GM21367 (cell line): ENCODE results near the gene LRRC56.
A peak's percentile ranks its signal among the peaks of the same experiment; 100 is the strongest.
"Not testable (repeated sequence)": the region's sequence is repeated elsewhere in the genome, so short reads cannot be mapped to it uniquely, and the experiment has no call there.

ENCODE experiments used
- ATAC-seq: cut with Tn5 transposase; IDR thresholded peaks from one replicate; pipeline ENCODE4 v1.9.1; 2021; ENCODE audit not compliant: unreplicated experiment

LRRC56 gene

DNA sequence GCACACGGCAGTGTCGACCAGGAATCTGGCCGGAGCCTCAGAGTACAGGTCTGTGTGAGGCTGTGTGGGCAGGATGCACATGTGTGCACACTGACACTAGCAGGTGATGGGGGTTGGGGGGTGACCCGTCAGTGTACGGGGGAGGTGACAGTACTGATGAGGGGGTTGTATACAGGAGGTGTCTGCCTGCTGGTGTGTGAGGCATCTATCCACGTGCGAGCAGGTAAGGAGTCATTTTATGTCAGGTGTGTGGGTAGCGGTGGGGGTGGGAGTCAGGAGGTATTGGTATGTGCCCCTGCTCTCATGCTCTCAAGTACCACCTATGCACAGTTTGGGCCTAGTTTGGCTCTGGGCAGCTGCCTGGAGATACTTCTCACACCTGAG is 34.5 kb downstream of the LRRC56 start:
- no peak for ATAC-seq

DNA sequence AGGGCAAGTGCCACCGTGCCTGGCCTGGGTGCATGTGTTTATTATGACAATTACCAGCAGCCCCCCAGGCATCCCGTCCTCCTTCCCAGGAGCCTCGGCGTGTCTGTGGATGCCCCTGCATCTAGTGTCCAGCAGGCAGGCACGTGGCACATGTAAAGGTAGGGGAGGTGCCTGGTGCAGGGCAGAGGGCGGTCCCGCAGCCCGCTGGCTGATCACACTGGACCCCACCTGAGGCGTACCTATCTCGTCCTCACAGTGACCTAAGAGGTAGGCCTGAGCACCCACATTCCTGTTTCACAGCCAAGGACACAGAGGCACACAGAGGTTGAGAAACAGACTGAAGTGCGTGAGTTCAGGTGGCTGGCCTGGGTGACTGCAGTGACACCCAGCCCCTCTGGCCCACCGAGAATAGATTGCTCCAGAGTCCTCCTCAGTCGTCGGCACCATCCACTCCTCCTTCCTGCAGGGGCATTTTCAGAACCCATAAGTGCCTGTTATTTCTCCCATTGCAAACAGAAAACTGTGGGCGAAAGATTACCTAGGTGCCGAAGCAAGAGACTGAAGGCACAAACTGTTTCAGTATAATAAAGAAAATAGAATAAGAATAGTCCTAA is 35.9 kb downstream of the LRRC56 start:
- ATAC-seq, result no peak

GRCh38 chr11:574031-574570 is 36.8 kb downstream of the LRRC56 start:
- ATAC-seq, result not testable (repeated sequence)

- no peak for ATAC-seq
Measured at GRCh38 chr11:574632-575312, 37.4 kb downstream of the LRRC56 start.

GRCh38 chr11:575313-575995 is 38.1 kb downstream of the LRRC56 start:
- ATAC-seq, result peak; percentile 35

DNA sequence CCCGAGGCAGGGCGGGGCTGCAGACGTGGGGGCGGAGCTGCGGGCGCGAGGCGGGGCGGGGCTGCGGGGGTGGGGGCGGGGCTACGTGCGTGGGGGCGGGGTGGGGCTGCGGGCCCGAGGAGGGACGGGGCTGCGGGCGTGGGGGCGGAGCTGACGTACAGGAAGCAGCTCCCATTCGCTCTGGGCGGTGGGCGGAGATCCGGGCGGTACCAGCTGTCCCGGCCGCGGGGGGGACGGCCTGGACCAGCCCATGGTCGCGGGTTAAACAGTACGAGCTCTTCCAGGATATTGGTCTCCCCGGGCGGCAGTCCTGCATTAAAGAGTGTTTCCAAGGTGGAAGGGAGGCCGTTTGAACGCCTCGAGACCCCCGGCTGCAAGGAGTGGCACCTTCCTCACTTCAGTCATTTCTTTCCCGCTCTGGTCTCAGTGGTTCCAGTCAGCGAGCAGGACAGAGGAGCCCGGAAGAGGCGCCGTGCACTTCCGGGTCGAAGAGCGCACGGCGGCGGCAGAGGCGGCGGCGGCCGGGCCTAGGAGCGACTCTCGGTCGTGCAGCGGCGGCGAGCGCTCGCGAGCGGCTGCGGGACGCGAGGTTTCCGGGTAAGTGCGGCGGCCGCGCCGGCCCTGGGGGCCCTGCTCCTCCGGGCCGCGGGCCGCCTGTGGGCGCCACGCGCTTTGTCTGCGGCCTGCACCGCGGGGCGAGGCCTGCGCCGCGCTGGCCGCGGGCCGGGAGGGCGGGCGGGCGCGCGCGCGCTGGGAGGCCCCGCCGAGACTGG is 38.9 kb downstream of the LRRC56 start, which contains the start of gene PHRF1:
Gene PHRF1 (plus strand): TSS at position 475 of the 773 bp plus-strand sequence. CDS start 5,043 bp downstream, outside the sequence.
- peak; percentile 73 for ATAC-seq

DNA sequence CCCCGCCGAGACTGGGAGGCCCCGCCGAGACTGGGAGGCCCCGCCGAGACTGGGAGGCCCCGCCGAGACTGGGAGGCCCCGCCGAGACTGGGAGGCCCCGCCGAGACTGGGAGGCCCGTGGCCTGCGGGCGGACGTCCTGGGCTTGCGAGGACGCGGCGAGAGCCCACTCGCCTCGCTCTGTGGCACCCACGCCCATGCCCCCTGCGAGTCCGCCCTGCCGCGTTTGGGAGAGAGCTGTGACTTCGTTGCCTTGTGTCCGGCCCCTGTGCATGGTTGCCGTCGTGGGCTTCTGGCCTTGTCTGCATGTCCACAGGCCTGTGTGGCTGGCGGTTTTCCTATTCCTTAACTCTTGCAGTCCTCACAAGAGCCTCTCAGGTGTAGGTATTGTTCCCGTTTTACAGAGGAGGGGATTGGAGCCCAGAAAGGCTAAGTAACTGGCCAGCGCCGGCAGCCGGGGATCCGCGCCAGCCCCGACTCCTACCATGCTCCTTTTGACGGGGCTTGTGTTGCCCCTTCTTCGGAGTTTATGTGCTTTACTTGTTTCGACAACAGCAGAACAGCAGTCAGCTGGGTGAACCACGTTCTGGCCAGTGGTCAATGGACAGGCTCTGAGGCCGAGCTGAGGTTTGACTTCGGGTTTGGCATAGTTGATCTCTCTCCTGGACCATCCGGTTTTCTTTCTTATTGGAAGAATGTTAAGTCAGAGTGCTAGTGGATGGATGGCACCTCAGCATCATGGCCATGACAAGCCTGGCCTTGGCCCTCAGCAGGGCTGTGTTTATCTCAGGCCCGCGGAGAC is 39.7 kb downstream of the LRRC56 start:
- no peak for ATAC-seq

- ATAC-seq, result no peak
Measured at GRCh38 chr11:577611-577894, 40.2 kb downstream of the LRRC56 start.

DNA sequence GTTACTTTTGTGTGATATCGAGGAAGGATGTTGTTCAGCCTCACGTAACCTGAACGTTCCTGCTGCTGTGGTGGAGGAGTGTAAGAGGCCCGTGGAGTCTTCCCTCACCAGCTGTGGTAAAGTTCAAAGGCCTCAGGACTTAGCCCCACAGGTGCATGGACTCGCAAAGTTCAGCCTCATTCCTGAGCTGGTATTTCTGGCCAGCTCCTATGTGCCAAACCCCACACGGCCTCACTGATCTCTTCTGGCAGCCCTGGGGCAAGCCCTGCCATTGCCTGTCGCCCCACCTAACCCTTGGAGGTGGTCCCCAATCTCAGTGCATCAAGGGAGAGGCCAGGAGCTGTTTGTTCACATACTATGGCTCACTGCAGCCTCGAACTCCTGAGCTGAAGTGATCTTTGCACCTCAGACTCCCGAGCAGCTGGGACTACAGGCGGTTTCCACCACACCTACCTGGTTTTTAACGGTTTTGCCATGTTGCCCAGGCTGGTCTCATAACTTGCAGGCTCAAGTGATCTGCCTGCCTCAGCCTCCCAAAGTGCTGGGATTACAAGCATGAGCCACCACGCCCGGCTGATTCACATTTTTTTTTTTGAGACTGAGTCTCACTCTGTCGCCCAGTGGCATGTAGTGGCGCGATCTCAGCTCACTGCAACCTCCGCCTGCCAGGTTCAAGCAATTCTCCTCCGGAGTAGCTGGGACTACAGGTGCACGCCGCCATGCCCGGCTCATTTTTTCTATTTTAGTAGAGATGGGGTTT is 41.1 kb downstream of the LRRC56 start:
- ATAC-seq, result no peak

GRCh38 chr11:579830-580601 is 42.7 kb downstream of the LRRC56 start:
- ATAC-seq, result no peak

DNA sequence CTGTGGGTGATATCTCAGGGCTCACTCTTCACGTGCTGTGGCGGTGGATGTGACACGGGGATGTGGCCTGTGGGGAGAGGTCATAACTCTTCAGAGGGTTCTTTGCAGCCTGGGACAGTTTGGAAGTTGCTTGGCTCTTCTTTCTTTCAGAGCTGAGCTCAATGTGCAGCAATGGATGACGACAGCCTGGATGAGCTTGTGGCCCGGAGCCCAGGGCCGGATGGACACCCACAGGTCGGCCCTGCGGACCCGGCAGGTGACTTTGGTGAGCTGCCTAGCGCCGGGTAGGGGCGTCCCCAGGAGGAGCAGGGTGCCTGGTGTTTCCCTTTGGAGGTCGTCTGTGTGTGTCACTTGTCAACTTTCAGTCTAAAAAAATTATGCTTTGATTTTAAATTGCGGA is 44.0 kb downstream of the LRRC56 start:
- ATAC-seq, result no peak

GRCh38 chr11:581752-582151 is 44.4 kb downstream of the LRRC56 start:
- no peak for ATAC-seq

GRCh38 chr11:584287-584686 is 47.0 kb downstream of the LRRC56 start:
- no peak for ATAC-seq

GRCh38 chr11:586376-587316 is 49.3 kb downstream of the LRRC56 start:
- no peak for ATAC-seq

DNA sequence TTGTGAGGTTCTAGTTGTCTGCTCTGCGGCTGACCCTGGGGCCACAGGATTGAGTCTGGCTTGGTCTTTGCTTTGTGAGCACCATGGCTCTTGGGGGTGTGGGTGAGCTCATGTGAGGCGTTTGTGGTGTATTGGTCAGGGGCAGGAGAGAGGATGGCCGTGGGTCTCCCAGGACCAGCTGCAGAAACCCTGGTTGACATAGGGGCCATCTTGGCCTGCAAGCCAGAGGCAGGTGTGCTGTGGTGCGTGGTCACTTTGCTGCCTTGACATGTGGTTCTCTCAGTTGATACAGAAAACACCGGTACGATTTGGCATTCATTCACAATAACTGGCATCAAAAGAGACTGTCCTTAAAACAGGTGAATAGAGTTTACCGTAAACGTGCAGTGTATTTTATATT is 50.2 kb downstream of the LRRC56 start:
- no peak for ATAC-seq

DNA sequence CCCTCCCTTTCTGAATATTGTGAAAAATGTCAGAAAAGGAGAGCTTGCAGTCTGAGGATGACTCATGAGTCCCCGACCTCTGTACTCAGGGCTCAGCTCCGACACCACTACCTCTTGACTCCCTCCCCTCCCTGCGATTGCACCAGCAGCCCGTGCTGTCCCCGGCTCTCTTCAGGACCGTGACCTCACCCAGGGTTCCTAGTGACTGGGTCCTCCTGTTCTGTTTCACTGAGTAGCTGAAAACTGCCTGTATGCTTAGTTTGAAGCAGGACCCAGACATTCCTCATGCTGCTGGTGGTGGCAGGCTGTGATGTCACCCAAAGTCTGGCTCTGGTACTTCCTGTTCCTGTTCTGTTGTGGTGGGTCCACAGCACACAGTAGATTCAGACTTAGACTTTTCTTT is 50.7 kb downstream of the LRRC56 start:
- ATAC-seq, result no peak

DNA sequence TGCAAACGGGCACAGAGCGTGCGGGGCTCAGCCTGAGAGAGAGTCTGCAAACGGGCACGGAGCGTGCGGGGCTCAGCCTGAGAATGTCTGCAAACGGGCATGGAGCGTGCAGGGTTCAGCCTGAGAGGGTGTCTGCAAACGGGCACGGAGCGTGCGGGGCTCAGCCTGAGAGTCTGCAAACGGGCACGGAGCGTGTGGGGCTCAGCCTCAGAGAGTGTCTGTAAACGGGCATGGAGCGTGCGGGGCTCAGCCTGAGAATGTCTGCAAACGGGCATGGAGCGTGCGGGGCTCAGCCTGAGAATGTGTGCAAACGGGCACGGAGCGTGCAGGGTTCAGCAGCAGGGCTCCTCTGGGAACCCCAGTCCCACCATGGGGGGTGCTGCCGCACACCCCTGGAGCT is 52.5 kb downstream of the LRRC56 start:
- no peak for ATAC-seq

- ATAC-seq, result no peak
Measured at GRCh38 chr11:590997-591396, 53.7 kb downstream of the LRRC56 start.
